ENCODE results near the gene RMND5B.

Gene RMND5B

DNA sequence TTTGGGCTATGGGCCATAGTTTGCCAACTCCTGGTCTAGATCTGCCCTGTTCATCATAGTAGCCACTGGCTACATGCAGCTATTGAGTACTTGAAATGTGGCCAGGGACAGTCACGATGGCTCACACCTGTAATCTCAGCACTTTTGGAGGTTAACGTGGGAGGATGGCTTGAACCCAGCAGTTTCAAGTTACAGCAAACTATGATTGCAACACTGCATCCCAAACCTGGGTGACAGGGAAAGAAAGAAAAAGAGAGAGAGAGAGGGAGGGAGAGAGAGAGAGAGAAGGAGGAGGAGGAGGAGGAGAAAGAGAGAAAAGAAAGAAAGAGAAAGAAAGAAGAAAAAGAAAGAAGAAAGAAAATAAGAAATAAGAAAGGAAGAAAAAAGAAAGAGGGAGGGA lies 61.4 kb downstream of the RMND5B start:
- intact Hi-C loops (cut with DNase I; ENCODE audit: low total_unique reads): no loop called here
- Histone ChIP-seq H3K27ac (no peak overlapping the region), H3K27me3 (peaks cover 0 to 33% of the 10 kb centered on the region in 2 donors), H3K4me3 (no peak overlapping the region), H3K9me3 (no peaks in the 10 kb centered on the region), H3K36me3 (no peaks in the 10 kb centered on the region), H3K4me1 (no peaks in the 10 kb centered on the region)
- DNase-seq: no peak
- TF ChIP-seq CTCF (IDR thresholded peaks at IDR 0.05): no peak

- H3K36me3 ChIP-seq: no peaks in the 10 kb centered on the region
- no peak for TF ChIP-seq CTCF (IDR thresholded peaks at IDR 0.05)
- no peak for DNase-seq
- no peaks in the 10 kb centered on the region for H3K4me1 ChIP-seq
- no peaks in the 10 kb centered on the region for H3K9me3 ChIP-seq
- intact Hi-C loops (cut with DNase I; ENCODE audit: low total_unique reads): no loop called here
- H3K27ac ChIP-seq: no peak overlapping the region
- H3K4me3 ChIP-seq: no peak overlapping the region
- peaks cover 0 to 33% of the 10 kb centered on the region in 2 donors for H3K27me3 ChIP-seq
These were observed 62.0 kb downstream of the RMND5B start for GRCh38 chr5:178192787-178193186.

DNA sequence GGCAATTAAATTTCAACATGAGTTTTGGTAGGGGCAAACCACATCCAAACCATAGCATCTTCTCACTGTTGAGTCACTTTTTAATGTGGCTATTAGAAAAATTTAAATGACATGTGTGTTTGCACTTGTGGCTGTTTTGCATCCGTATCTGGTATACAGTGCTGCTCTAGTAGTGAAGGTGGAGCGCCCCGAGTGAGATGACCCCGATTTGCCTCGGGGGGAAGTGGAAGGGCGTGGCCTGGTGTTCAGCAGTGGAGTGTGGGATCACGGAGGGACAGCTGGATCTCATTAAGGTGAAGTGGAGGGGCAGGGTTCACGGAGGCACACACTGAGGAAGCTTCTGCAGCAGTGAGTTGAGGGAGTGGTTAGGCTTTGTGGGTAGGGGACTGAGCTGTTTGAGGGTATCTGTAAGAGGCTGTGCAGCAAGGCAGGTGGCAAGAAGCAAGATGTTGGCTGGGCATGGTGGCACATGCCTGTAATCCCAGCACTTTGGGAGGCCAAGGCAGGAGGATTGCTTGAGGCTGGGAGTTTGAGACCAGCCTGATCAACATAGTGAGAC lies 62.5 kb downstream of the RMND5B start:
- Histone ChIP-seq H3K27me3 (peaks cover 0 to 30% of the 10 kb centered on the region in 2 donors), H3K4me3 (no peak overlapping the region), H3K4me1 (no peaks in the 10 kb centered on the region), H3K36me3 (no peaks in the 10 kb centered on the region), H3K9me3 (no peaks in the 10 kb centered on the region), H3K27ac (no peak overlapping the region)
- TF ChIP-seq CTCF (IDR thresholded peaks at IDR 0.05): no peak
- no peak for DNase-seq
- intact Hi-C loops (cut with DNase I; ENCODE audit: low total_unique reads): no loop called here

- Histone ChIP-seq H3K36me3 (no peaks in the 10 kb centered on the region), H3K27ac (no peak overlapping the region), H3K27me3 (peaks cover 0 to 24% of the 10 kb centered on the region in 2 donors), H3K9me3 (no peaks in the 10 kb centered on the region), H3K4me3 (no peak overlapping the region), H3K4me1 (no peaks in the 10 kb centered on the region)
- no peak for TF ChIP-seq CTCF (IDR thresholded peaks at IDR 0.05)
- intact Hi-C loops (cut with DNase I; ENCODE audit: low total_unique reads): no loop called here
- peak in 1 of 2 donors; percentile 64 for DNase-seq
These were observed 63.2 kb downstream of the RMND5B start for GRCh38 chr5:178194026-178194425.

- H3K4me3 ChIP-seq: no peak overlapping the region
- H3K27me3 ChIP-seq: peaks cover 0 to 24% of the 10 kb centered on the region in 2 donors
- H3K36me3 ChIP-seq: no peaks in the 10 kb centered on the region
- H3K4me1 ChIP-seq: no peaks in the 10 kb centered on the region
- no peak for TF ChIP-seq CTCF (IDR thresholded peaks at IDR 0.05)
- no peak overlapping the region for H3K27ac ChIP-seq
- DNase-seq: peak in 1 of 2 donors; percentile 20
- intact Hi-C loops (cut with DNase I; ENCODE audit: low total_unique reads): no loop called here
- no peaks in the 10 kb centered on the region for H3K9me3 ChIP-seq
These were observed 65.5 kb downstream of the RMND5B start for GRCh38 chr5:178196281-178196812.
